Caco-2 (cell line): Measurements from ENCODE around the gene SUMF1. TPM values are rescaled to one million over a fixed set of nuclear protein-coding genes. Genes with fewer than 3 reads are reported as not detected.

ENCODE experiments used
- BruUV-seq: library from RNA; stranded (reverse); fragments of 400-500 nt; replicated peaks from 2 replicates; lab custom pipeline; 2021; lab: Mats Ljungman, UMichigan
- CTCF ChIA-PET: fragments of 300-600 bp; sonication (Branson Sonifier 250); formaldehyde crosslinking; loops from one replicate; lab custom pipeline; 2022; ENCODE audit warnings: antibody characterized with exemption; lab: Charles Lee
- POLR2A ChIA-PET: fragments of 300-600 bp; sonication (Branson Sonifier 250); formaldehyde crosslinking; loops from one replicate; lab custom pipeline; 2022; ENCODE audit warnings: antibody characterized with exemption; lab: Charles Lee
- DNase-seq, 2 experiments: peaks; one replicate each; pipeline versions ENCODE4 v3.0.0 to v3.0.0-alpha.2; 2020 to 2022
- H3K27me3 ChIP-seq: replicated peaks from 2 replicates; pipeline ENCODE4 v1.6.0; 2011; ENCODE audit warnings: low read length; ENCODE audit not compliant: control insufficient read depth, insufficient read depth
- H3K36me3 ChIP-seq: 2 replicates; pipeline ENCODE4 v1.5.1; 2011; ENCODE audit warnings: low read length; ENCODE audit not compliant: control insufficient read depth, insufficient read depth
- H3K4me1 ChIP-seq: fragments of 250-450 bp; sonication (Bioruptor Pico); 2 replicates; pipeline ENCODE4 v1.5.1; 2020; ENCODE audit warnings: mild to moderate bottlenecking
- H3K4me3 ChIP-seq: 2 replicates; pipeline ENCODE4 v1.5.1; 2011; ENCODE audit warnings: low read depth, mild to moderate bottlenecking, control low read depth, low read length
- H3K9me3 ChIP-seq: fragments of 250-450 bp; sonication (Bioruptor Pico); 2 replicates; pipeline ENCODE4 v1.5.1; 2020; ENCODE audit warnings: mild to moderate bottlenecking, moderate library complexity
- H3K27ac Mint-ChIP-seq: one replicate; pipeline ENCODE4 v1.8.0; 2022; ENCODE audit warnings: mixed read lengths; ENCODE audit not compliant: unreplicated experiment
- H3K27me3 Mint-ChIP-seq: one replicate; pipeline ENCODE4 v1.8.0; 2022; ENCODE audit warnings: mixed read lengths; ENCODE audit not compliant: insufficient read depth, unreplicated experiment
- H3K36me3 Mint-ChIP-seq: one replicate; pipeline ENCODE4 v1.8.0; 2022; ENCODE audit warnings: mild to moderate bottlenecking, mixed read lengths; ENCODE audit not compliant: insufficient read depth, unreplicated experiment
- H3K4me1 Mint-ChIP-seq: one replicate; pipeline ENCODE4 v1.8.0; 2022; ENCODE audit warnings: low read depth, mixed read lengths; ENCODE audit not compliant: unreplicated experiment
- H3K4me3 Mint-ChIP-seq: one replicate; pipeline ENCODE4 v1.8.0; 2022; ENCODE audit warnings: mild to moderate bottlenecking, moderate library complexity, mixed read lengths; ENCODE audit not compliant: unreplicated experiment
- H3K9me3 Mint-ChIP-seq: one replicate; pipeline ENCODE4 v1.8.0; 2022; ENCODE audit warnings: mixed read lengths; ENCODE audit not compliant: unreplicated experiment
- intact Hi-C: fragments of 100-400 bp; cut with micrococcal nuclease; formaldehyde crosslinking; loops from one replicate; pipeline ENCODE4 v1.10.0; 2022; ENCODE audit not compliant: unreplicated experiment
- total RNA-seq: library from RNA; stranded (reverse); gene quantifications from 2 replicates; pipeline ENCODE4 v1.2.3, GENCODE V29; 2022
- TF ChIP-seq, protein P1 (sequence below), 2 experiments: fragments of 200-600 bp in 1 of 2; IDR thresholded peaks; 1 replicate in 1 of 2; 2 replicates in 1 of 2; pipeline versions ENCODE4 v1.5.1 to v1.8.0; 2011 to 2022; ENCODE audit warnings: antibody characterized with exemption in 1 of 2, control low read depth in 1 of 2, inconsistent platforms in 1 of 2, low read depth in 1 of 2, low read length in 1 of 2, mild to moderate bottlenecking in 1 of 2, moderate library complexity in 1 of 2; ENCODE audit not compliant: insufficient read depth in 1 of 2, severe bottlenecking in 1 of 2, unreplicated experiment in 1 of 2

SUMF1 gene
- total RNA-seq, 1 experiment from 2014 or later: 24.4 TPM

DNA sequence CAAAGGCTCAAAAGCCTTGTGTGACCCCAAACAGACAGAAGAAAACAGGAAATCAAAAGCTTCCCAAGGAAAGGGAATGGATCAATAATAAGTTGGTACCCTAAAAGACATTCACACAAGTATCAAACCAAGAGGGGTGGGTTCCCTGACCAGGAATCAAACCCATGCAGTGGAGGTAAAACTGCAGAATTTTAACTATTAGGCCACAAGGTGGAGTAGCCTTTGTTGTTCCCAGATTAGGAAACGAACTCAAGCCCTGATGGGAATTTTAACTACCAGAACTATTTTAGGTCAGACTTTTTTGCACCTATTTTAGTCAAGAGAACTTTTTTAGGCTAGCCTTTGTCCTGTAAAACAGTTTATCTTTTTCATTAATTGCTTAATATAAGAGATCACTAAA is 132.5 kb downstream of the SUMF1 start:
- Histone ChIP-seq H3K4me1 (no peaks in the 10 kb centered on the region), H3K4me3 (no peak overlapping the region)
- no TSS peak for BruUV-seq

DNA sequence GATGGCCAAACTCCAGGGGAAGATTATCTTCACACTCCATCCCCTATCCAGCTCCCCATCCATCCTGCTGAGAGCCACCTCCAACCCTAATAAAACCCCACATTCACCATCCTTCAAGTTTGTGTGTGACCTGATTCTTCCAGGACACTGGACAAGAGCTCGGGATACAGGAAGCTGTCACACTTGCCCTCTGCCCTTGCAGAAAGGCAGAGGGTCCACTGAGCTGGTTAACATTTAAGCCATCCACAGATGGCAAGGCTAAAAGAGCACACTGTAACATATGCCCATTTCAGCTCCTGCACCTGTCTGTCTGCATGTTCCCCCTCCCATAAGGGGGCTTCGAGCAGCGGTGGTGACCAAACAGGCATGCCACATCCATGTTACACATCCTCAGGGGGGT is 134.1 kb downstream of the SUMF1 start:
- H3K4me1 ChIP-seq: no peaks in the 10 kb centered on the region
- no peak for DNase-seq
- BruUV-seq: no TSS peak
- intact Hi-C loops: no loop called here
- H3K36me3 Mint-ChIP-seq: no peaks in the 10 kb centered on the region
- H3K9me3 ChIP-seq: 0 out of 2 replicates have a peak, but pooled peaks cover 3% of the 10 kb centered on the region
- ChIA-PET POLR2A (no interaction called here), CTCF (no interaction called here)
- H3K9me3 Mint-ChIP-seq: peaks cover 13% of the 10 kb centered on the region
- no peak overlapping the region for H3K27ac Mint-ChIP-seq
- no peaks in the 10 kb centered on the region for H3K4me1 Mint-ChIP-seq
- TF ChIP-seq, protein P1, sequence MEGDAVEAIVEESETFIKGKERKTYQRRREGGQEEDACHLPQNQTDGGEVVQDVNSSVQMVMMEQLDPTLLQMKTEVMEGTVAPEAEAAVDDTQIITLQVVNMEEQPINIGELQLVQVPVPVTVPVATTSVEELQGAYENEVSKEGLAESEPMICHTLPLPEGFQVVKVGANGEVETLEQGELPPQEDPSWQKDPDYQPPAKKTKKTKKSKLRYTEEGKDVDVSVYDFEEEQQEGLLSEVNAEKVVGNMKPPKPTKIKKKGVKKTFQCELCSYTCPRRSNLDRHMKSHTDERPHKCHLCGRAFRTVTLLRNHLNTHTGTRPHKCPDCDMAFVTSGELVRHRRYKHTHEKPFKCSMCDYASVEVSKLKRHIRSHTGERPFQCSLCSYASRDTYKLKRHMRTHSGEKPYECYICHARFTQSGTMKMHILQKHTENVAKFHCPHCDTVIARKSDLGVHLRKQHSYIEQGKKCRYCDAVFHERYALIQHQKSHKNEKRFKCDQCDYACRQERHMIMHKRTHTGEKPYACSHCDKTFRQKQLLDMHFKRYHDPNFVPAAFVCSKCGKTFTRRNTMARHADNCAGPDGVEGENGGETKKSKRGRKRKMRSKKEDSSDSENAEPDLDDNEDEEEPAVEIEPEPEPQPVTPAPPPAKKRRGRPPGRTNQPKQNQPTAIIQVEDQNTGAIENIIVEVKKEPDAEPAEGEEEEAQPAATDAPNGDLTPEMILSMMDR (IDR thresholded peaks at IDR 0.05; ENCODE audit: insufficient read depth in 1 of 2, low read depth in 1 of 2, low read length in 1 of 2, severe bottlenecking in 1 of 2, unreplicated experiment in 1 of 2): no peak
- no peak overlapping the region for H3K4me3 Mint-ChIP-seq
- no peaks in the 10 kb centered on the region for H3K27me3 Mint-ChIP-seq
- H3K36me3 ChIP-seq: no peaks in the 10 kb centered on the region
- H3K4me3 ChIP-seq: no peak overlapping the region
- H3K27me3 ChIP-seq: no peaks in the 10 kb centered on the region

More for the DNA sequence above, 132.5 kb downstream of the SUMF1 start:
- no peak overlapping the region for H3K27ac Mint-ChIP-seq
- no peaks in the 10 kb centered on the region for H3K27me3 Mint-ChIP-seq
- TF ChIP-seq, protein P1 (IDR thresholded peaks at IDR 0.05; ENCODE audit: insufficient read depth in 1 of 2, low read depth in 1 of 2, low read length in 1 of 2, severe bottlenecking in 1 of 2, unreplicated experiment in 1 of 2): no peak
- ChIA-PET POLR2A (interaction anchor here (0.9 kb wide), 1 partner anchor 303 kb away, joined by 3 read pairs; no protein-coding TSS in a partner anchor), CTCF (no interaction called here)
- no peak for DNase-seq
- H3K9me3 ChIP-seq: 0 out of 2 replicates have a peak, but pooled peaks cover 3% of the 10 kb centered on the region
- H3K36me3 Mint-ChIP-seq: no peaks in the 10 kb centered on the region
- H3K36me3 ChIP-seq: no peaks in the 10 kb centered on the region
- H3K27me3 ChIP-seq: no peaks in the 10 kb centered on the region
- H3K4me3 Mint-ChIP-seq: no peak overlapping the region
- peaks cover 10% of the 10 kb centered on the region for H3K9me3 Mint-ChIP-seq
- H3K4me1 Mint-ChIP-seq: no peaks in the 10 kb centered on the region
- intact Hi-C loops: loop anchor here (1.0 kb wide), 1 partner anchor 299 kb away; no protein-coding TSS in a partner anchor

DNA sequence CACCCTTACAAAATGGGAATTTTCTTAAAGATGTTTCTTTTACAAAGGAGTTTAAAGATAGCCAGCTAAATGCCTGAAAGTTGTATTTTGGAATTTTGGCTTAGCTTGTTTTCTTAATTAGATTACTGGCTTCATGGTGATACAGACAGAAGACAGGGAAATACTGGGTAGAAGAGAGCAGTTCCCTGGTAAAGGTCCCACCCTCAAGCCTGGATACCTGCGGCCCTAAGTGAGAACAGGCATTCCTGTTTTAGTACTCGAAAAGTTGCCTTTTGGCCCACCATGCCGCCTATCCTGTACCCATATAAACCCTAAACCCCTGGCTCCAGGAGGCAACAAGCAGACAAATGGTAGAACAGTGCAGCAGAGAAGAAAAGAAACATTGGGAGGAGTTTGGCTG is 134.5 kb downstream of the SUMF1 start:
- TF ChIP-seq, protein P1 (IDR thresholded peaks at IDR 0.05; ENCODE audit: insufficient read depth in 1 of 2, low read depth in 1 of 2, low read length in 1 of 2, severe bottlenecking in 1 of 2, unreplicated experiment in 1 of 2): no peak
- CTCF ChIA-PET: no interaction called here
- no peaks in the 10 kb centered on the region for H3K4me1 Mint-ChIP-seq
- H3K9me3 ChIP-seq: 0 out of 2 replicates have a peak, but pooled peaks cover 3% of the 10 kb centered on the region
- BruUV-seq: no TSS peak
- DNase-seq: no peak
- H3K36me3 Mint-ChIP-seq: no peaks in the 10 kb centered on the region
- no peaks in the 10 kb centered on the region for H3K27me3 Mint-ChIP-seq
- no peaks in the 10 kb centered on the region for H3K27me3 ChIP-seq
- no peak overlapping the region for H3K4me3 ChIP-seq
- H3K36me3 ChIP-seq: no peaks in the 10 kb centered on the region
- POLR2A ChIA-PET: no interaction called here
- intact Hi-C loops: no loop called here
- no peaks in the 10 kb centered on the region for H3K4me1 ChIP-seq
- H3K4me3 Mint-ChIP-seq: no peak overlapping the region
- H3K27ac Mint-ChIP-seq: no peak overlapping the region
- H3K9me3 Mint-ChIP-seq: peaks cover 13% of the 10 kb centered on the region
